ENCODE data around the gene RARB.

GRCh38 chr3:25593001-25593400 lies 164.9 kb downstream of the RARB start:
- no peak for TF ChIP-seq POLR2A (IDR thresholded peaks at IDR 0.05)
- TF ChIP-seq CTCF (IDR thresholded peaks at IDR 0.05), result no peak
- no peak for TF ChIP-seq POLR2AphosphoS5 (IDR thresholded peaks at IDR 0.05; ENCODE audit: insufficient read depth in 1 of 2, low read depth in 1 of 2)

All from vagina (tissue), 2 donors.